T-helper 17 cell (primary cell): ENCODE measurements around the gene ADCY5. TPM values are rescaled to one million over a fixed set of nuclear protein-coding genes. Genes with fewer than 3 reads are reported as not detected.

Experiments used
- ATAC-seq: fragments of 150-1000 bp; cut with Tn5 transposase; 2 replicates; pipeline ENCODE4 v1.10.0; 2021; ENCODE audit warnings: mild to moderate bottlenecking, moderate library complexity
- DNase-seq, 3 donors: peaks; one replicate each; pipeline versions ENCODE4 v3.0.0 to v3.0.0-alpha.2; 2020 to 2021
- H3K9me3 ChIP-seq: one replicate; pipeline ENCODE4 v1.7.0; 2013; ENCODE audit warnings: low read length, mild to moderate bottlenecking; ENCODE audit not compliant: control insufficient read depth, poor library complexity, severe bottlenecking
- H3K27ac Mint-ChIP-seq: one replicate; pipeline ENCODE4 v1.8.0; 2022; ENCODE audit warnings: mild to moderate bottlenecking, moderate library complexity, mixed read lengths
- H3K27me3 Mint-ChIP-seq: one replicate; pipeline ENCODE4 v1.8.0; 2022; ENCODE audit warnings: mixed read lengths
- H3K36me3 Mint-ChIP-seq: one replicate; pipeline ENCODE4 v1.8.0; 2022; ENCODE audit warnings: low read depth, mixed read lengths
- H3K4me1 Mint-ChIP-seq: one replicate; pipeline ENCODE4 v1.8.0; 2022; ENCODE audit warnings: mild to moderate bottlenecking, mixed read lengths
- H3K4me3 Mint-ChIP-seq: one replicate; pipeline ENCODE4 v1.8.0; 2022; ENCODE audit warnings: mild to moderate bottlenecking, moderate library complexity, mixed read lengths
- total RNA-seq, 4 donors: library from RNA in 2 of 4; stranded (reverse) in 2 of 4; gene quantifications; one replicate each; pipeline ENCODE4 v1.2.3 and lab custom pipeline; 2022 to 2026

ADCY5 gene
- total RNA-seq, 2 donors from 2014 or later = not detected

GRCh38 chr3:123478314-123478713, 29.4 kb upstream of the ADCY5 start:
- Mint-ChIP-seq H3K4me1 (peaks cover 3% of the 10 kb centered on the region), H3K27ac (no peak overlapping the region), H3K4me3 (no peak overlapping the region), H3K36me3 (peaks cover 4% of the 10 kb centered on the region), H3K27me3 (peaks cover 61% of the 10 kb centered on the region)
- no peak for ATAC-seq
- DNase-seq = no peak
- H3K9me3 ChIP-seq = no peaks in the 10 kb centered on the region

DNA sequence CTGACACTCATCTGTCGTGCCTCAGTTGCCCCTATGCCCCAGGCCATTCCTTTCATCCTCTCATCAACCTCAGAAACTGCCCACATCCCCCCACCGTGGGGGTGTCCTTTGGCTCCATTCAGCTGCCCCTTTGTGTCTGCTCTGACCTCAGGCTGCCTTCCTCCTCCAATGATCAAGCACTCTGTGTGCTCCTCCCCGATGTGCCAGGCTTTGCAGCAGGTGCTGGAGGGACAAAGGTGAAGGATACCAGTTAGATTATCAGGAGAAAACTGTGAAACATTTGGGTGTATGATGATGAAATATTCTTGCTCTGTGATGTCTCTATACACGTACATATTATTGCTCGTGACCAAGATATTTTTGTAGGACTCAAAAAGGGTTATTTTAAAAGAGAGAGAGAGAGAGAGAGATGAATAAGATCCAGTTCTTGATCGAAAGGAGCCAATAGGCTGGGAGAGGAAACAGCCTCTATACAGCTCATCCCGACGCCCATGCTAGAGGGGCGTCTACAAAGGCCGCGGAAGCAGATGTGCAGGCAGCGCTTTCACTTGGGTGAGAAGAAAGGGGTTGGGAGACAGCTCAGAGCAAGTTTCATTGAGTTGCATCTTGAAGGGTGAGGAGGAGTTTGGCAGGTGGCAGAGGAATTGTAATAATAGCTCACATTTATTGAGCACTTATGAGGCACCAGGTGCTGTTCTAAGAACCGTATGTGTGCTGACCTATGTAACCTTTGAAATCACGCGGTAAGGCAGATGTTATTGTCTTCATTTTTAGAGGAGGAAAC, 28.3 kb upstream of the ADCY5 start:
- peaks cover 4% of the 10 kb centered on the region for H3K36me3 Mint-ChIP-seq
- no peaks in the 10 kb centered on the region for H3K9me3 ChIP-seq
- DNase-seq (no peak), ATAC-seq (no peak)
- no peak overlapping the region for H3K27ac Mint-ChIP-seq
- peaks cover 61% of the 10 kb centered on the region for H3K27me3 Mint-ChIP-seq
- H3K4me3 Mint-ChIP-seq = no peak overlapping the region
- peaks cover 3% of the 10 kb centered on the region for H3K4me1 Mint-ChIP-seq

- Mint-ChIP-seq H3K36me3 (peaks cover 4% of the 10 kb centered on the region), H3K4me3 (no peak overlapping the region), H3K27me3 (peaks cover 57% of the 10 kb centered on the region), H3K27ac (no peak overlapping the region), H3K4me1 (peaks cover 3% of the 10 kb centered on the region)
- DNase-seq (no peak), ATAC-seq (no peak)
- H3K9me3 ChIP-seq = no peaks in the 10 kb centered on the region
Observed at GRCh38 chr3:123475786-123476185, 26.9 kb upstream of the ADCY5 start.

GRCh38 chr3:123471106-123471505, 22.2 kb upstream of the ADCY5 start:
- DNase-seq (no peak), ATAC-seq (no peak)
- no peaks in the 10 kb centered on the region for H3K36me3 Mint-ChIP-seq
- H3K4me1 Mint-ChIP-seq = peaks cover 3% of the 10 kb centered on the region
- H3K9me3 ChIP-seq = no peaks in the 10 kb centered on the region
- H3K27me3 Mint-ChIP-seq = peaks cover 33% of the 10 kb centered on the region
- no peak overlapping the region for H3K27ac Mint-ChIP-seq
- H3K4me3 Mint-ChIP-seq = no peak overlapping the region

DNA sequence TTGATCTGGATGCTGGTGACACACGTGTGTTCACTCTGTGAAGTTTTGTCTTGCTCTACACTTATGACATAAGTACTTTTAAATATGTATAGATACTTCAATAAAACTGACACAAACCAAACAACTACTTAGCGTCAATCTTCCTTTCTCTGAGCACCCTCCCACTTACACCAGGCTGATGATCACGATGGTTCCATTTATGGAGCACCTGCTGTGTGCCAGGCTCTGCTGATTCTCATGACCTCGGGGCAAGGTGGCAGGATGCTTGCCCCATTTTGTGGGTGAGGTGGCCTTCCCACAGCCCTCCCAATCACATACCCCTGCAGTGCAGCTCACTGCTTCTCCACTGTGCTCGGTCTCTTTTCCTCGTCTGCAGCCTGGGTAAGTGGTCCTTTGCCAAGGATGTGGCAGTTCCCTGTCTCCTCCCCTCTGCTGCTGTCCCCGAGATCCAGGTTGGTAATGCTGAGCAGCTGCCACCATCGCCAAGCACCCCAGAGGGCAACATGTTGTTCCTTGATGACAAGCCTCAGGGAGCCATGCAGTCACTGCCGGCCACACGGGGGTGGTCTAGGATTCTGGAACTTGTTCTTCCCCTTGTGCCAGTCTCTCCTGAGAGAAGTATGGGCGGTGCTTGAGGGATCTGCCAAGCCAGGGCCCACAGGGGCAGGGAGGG, 20.6 kb upstream of the ADCY5 start:
- no peak for ATAC-seq
- peaks cover under 1% of the 10 kb centered on the region for H3K9me3 ChIP-seq
- no peaks in the 10 kb centered on the region for H3K4me1 Mint-ChIP-seq
- DNase-seq = no peak
- H3K36me3 Mint-ChIP-seq = no peaks in the 10 kb centered on the region
- no peak overlapping the region for H3K27ac Mint-ChIP-seq
- H3K4me3 Mint-ChIP-seq = no peak overlapping the region
- peaks cover 29% of the 10 kb centered on the region for H3K27me3 Mint-ChIP-seq

DNA sequence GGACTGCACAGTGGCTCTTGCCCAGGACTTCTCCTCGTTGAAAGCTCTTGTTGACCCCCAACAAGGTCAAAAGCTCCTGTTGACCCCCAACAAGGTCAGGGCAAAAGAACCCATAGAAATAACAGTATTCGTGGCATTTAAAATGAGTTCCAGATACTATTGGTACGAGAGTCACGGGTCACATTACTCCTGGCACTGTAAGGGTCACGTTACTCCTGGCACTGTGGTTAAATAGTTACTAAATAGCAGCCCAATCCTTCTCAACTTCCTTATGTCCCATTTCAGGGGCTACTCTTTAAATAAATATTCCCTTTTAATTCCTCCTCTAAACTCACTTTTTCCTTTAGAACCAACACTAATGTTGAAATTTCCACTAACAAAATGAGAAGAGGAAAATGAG, 18.2 kb upstream of the ADCY5 start:
- DNase-seq = no peak
- H3K36me3 Mint-ChIP-seq = no peaks in the 10 kb centered on the region
- H3K4me3 Mint-ChIP-seq = no peak overlapping the region
- H3K27ac Mint-ChIP-seq = no peak overlapping the region
- ATAC-seq = no peak
- peaks cover 3% of the 10 kb centered on the region for H3K9me3 ChIP-seq
- H3K27me3 Mint-ChIP-seq = peaks cover 38% of the 10 kb centered on the region
- H3K4me1 Mint-ChIP-seq = peaks cover 3% of the 10 kb centered on the region

DNA sequence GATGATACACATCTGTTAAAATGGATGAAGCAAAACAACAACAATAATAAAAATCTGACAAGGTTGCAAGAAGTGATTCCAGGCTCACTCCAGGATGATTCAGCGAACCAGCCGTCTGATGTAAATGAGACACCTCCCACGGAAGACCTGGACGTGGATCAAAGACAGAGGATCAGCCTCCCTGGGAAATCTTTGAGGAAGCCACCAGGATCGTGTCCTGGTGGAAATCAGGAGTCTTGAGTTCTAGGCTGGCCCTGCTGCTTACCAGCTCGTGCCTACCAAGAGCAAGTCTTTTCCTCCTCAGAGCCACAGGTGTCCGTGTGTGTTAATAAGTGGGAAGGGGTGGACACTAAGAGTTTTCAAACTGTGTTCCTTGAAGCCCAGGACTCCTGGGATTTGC, 15.3 kb upstream of the ADCY5 start:
- H3K9me3 ChIP-seq = peaks cover 3% of the 10 kb centered on the region
- Mint-ChIP-seq H3K36me3 (no peaks in the 10 kb centered on the region), H3K27ac (no peak overlapping the region), H3K4me3 (no peak overlapping the region), H3K4me1 (peaks cover 3% of the 10 kb centered on the region), H3K27me3 (peaks cover 49% of the 10 kb centered on the region)
- DNase-seq = no peak
- ATAC-seq = no peak

- peaks cover 3% of the 10 kb centered on the region for H3K36me3 Mint-ChIP-seq
- ATAC-seq (no peak), DNase-seq (no peak)
- peaks cover 3% of the 10 kb centered on the region for H3K9me3 ChIP-seq
- H3K27ac Mint-ChIP-seq = no peak overlapping the region
- H3K4me3 Mint-ChIP-seq = no peak overlapping the region
- H3K4me1 Mint-ChIP-seq = peaks cover 3% of the 10 kb centered on the region
- peaks cover 68% of the 10 kb centered on the region for H3K27me3 Mint-ChIP-seq
Observed at GRCh38 chr3:123459862-123460261, 11.0 kb upstream of the ADCY5 start.

DNA sequence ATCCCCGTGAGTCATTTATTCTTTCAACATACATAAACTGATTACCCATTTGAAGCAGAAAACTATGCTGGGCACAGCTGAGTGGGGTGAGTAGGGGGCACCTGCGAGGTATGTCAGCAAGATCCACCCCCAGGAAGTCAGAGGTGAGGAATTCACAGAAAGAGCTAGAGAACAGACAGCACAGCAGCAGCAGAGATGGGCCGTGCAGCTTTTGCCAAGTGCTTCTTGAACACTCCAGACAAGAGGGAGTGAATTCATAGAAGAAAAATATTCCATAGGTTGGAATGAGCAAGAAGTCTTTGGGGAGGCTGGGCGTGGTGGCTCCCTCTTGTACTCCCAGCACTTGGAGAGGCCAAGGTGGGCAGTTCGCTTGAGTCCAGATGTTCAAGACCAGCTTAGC, 9.4 kb upstream of the ADCY5 start:
- Mint-ChIP-seq H3K27ac (no peak overlapping the region), H3K4me3 (no peak overlapping the region), H3K4me1 (peaks cover 4% of the 10 kb centered on the region), H3K36me3 (peaks cover 7% of the 10 kb centered on the region), H3K27me3 (peaks cover 72% of the 10 kb centered on the region)
- no peak for ATAC-seq
- DNase-seq = no peak
- no peaks in the 10 kb centered on the region for H3K9me3 ChIP-seq

- Mint-ChIP-seq H3K4me3 (no peak overlapping the region), H3K4me1 (peaks cover 4% of the 10 kb centered on the region), H3K27me3 (peaks cover 74% of the 10 kb centered on the region), H3K36me3 (peaks cover 7% of the 10 kb centered on the region), H3K27ac (no peak overlapping the region)
- ATAC-seq (no peak), DNase-seq (no peak)
- no peaks in the 10 kb centered on the region for H3K9me3 ChIP-seq
Observed at GRCh38 chr3:123457841-123458240, 9.0 kb upstream of the ADCY5 start.

DNA sequence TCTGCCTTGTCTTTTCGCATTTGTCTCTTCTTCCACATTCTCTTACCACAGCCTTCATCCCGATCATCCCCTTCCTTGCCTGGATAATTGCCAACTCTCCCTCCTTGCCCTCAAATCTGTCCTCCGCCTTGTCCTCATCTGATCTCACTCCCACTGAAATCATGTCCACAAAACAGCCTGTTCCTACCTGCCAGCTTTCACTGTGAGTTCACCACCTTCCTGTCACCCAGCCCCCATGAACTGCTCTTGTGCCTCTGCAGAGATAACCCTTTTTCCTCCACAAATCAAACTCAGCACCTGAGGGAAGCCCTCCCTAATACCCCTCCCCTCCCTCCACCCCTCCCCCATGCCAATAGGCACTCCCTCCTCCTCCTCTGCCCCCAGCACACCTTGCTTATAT, 4.8 kb upstream of the ADCY5 start:
- peaks cover 66% of the 10 kb centered on the region for H3K27me3 Mint-ChIP-seq
- ATAC-seq (no peak), DNase-seq (no peak)
- no peak overlapping the region for H3K4me3 Mint-ChIP-seq
- peaks cover 4% of the 10 kb centered on the region for H3K36me3 Mint-ChIP-seq
- H3K27ac Mint-ChIP-seq = no peak overlapping the region
- H3K4me1 Mint-ChIP-seq = peaks cover 4% of the 10 kb centered on the region
- H3K9me3 ChIP-seq = no peaks in the 10 kb centered on the region

DNA sequence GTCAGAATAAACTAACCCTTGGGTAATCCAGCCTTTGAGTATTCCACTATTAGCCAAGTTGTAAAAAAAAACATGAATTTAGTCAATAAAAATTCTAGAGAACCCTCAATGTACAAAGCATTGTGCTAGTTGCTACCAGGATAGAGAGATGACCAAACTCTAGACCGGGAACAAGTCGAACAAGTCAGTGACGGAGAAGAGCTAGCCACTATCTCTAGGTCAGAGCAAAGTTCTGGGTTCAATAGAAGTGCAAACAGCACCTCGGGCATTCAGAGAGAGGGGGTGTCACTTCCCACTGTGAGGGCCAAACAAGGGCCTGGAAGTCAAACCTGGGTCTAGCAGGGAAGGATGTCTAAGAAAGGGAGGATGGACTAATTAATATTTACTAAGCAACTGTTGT, 2.3 kb upstream of the ADCY5 start:
- Mint-ChIP-seq H3K27ac (no peak overlapping the region), H3K27me3 (peaks cover 54% of the 10 kb centered on the region), H3K4me1 (peaks cover 6% of the 10 kb centered on the region), H3K4me3 (no peak overlapping the region), H3K36me3 (peaks cover 5% of the 10 kb centered on the region)
- DNase-seq (no peak), ATAC-seq (no peak)
- H3K9me3 ChIP-seq = no peaks in the 10 kb centered on the region

DNA sequence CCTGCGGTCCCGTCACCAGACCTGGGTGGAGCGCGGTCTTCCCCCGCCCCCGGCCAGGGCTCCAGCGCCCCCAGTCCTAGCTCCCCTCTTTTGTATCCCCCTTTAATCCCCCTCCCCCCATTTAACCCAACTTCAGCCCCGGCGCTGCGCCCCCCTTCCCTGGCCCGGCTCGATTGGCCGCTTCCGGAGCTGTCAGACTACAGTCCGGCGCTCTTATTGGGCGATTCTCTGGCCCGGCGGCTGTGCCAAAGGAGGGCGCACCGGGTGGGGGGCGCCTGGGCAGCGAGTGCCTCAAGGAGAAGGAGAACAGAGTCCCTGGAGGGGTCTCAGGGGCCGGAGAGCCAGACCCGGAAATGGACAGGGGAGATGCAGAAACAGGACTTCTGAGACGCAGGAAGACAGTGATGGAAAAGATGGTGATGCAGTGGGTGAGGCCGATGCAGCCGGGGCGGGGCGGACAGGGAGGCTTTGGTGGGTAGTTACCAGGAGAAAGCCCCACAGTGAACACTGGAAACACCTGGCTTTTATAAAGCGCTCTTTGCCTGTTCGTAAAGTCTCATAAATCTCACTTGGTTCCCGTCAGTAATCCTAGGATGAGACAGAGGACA, 1.2 kb upstream of the ADCY5 start:
- Mint-ChIP-seq H3K4me3 (peak overlapping the region; percentile 74), H3K27ac (no peak overlapping the region), H3K27me3 (peaks cover 57% of the 10 kb centered on the region), H3K36me3 (peaks cover 5% of the 10 kb centered on the region), H3K4me1 (peaks cover 6% of the 10 kb centered on the region)
- no peaks in the 10 kb centered on the region for H3K9me3 ChIP-seq
- DNase-seq = no peak
- no peak for ATAC-seq
